OCI-LY7 (cell line): Measurements from ENCODE around the gene INSC.

ENCODE experiments used
- EZH2phosphoT487 ChIP-seq: fragments of 200-600 bp; sonication (generic); IDR thresholded peaks from 2 replicates; pipeline ENCODE4 v1.6.1; 2018; ENCODE audit warnings: low read depth, borderline replicate concordance, mild to moderate bottlenecking, mixed run types, antibody characterized with exemption, low read length, moderate library complexity, mixed read lengths
- TF ChIP-seq, protein P1 (sequence below): fragments of 200-600 bp; sonication (generic); conservative IDR thresholded peaks from 2 replicates; pipeline ENCODE4 v1.5.1; 2014; ENCODE audit warnings: mild to moderate bottlenecking, antibody characterized with exemption, low read length, moderate library complexity, mixed read lengths

DNA sequence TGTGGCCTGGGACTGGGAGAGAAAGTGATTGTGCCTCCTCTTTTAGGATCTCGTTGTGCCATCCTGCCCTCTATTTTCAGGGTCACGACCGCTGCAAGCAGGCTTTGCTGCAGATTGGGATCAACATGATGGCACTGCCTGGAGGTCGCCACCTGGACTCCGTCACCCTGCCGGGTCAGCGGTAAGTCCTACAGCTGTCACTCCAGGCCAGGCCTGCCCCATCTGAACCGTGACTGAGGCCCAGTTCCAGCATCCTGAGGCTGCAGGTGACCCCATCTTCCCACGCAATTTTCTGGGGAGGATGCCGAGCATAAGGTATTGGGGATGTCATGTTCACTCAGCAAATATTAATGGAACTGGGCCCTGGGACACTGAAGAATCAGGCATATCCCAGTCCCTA is 34.3 kb downstream of the INSC start:
- TF ChIP-seq, protein P1, sequence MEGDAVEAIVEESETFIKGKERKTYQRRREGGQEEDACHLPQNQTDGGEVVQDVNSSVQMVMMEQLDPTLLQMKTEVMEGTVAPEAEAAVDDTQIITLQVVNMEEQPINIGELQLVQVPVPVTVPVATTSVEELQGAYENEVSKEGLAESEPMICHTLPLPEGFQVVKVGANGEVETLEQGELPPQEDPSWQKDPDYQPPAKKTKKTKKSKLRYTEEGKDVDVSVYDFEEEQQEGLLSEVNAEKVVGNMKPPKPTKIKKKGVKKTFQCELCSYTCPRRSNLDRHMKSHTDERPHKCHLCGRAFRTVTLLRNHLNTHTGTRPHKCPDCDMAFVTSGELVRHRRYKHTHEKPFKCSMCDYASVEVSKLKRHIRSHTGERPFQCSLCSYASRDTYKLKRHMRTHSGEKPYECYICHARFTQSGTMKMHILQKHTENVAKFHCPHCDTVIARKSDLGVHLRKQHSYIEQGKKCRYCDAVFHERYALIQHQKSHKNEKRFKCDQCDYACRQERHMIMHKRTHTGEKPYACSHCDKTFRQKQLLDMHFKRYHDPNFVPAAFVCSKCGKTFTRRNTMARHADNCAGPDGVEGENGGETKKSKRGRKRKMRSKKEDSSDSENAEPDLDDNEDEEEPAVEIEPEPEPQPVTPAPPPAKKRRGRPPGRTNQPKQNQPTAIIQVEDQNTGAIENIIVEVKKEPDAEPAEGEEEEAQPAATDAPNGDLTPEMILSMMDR, result no peak
- TF ChIP-seq EZH2phosphoT487, result no peak
